Gastroesophageal sphincter (tissue), 4 donors: ENCODE data around the gene ASZ1. TPM values are rescaled to one million over a fixed set of nuclear protein-coding genes. Genes with fewer than 3 reads are reported as not detected.

ENCODE experiments used
- ATAC-seq: fragments of 150-250 bp; one replicate; pipeline ENCODE4 v1.9.1; 2016; ENCODE audit warnings: mild to moderate bottlenecking, moderate library complexity
- H3K27ac ChIP-seq, 4 donors: fragments of 200-600 bp; sonication (generic) in 3 of 4; 1 replicate in 3 of 4; 2 replicates in 1 of 4; pipeline ENCODE4 v1.5.1; 2016 to 2019
- H3K27me3 ChIP-seq: fragments of 200-600 bp; sonication (generic); one replicate; pipeline ENCODE4 v1.5.1; 2019
- H3K36me3 ChIP-seq, 2 donors: fragments of 200-600 bp; sonication (generic); one replicate each; pipeline ENCODE4 v1.5.1; 2019; ENCODE audit warnings: control low read depth in 1 of 2
- H3K4me1 ChIP-seq, 3 donors: fragments of 200-600 bp; sonication (generic); 1 replicate in 2 of 3; 2 replicates in 1 of 3; pipeline ENCODE4 v1.5.1; 2016 to 2019; ENCODE audit warnings: control low read depth in 2 of 3
- H3K4me3 ChIP-seq, 2 donors: fragments of 200-600 bp; sonication (generic); one replicate each; pipeline ENCODE4 v1.5.1; 2019; ENCODE audit warnings: mild to moderate bottlenecking in 1 of 2, moderate library complexity in 1 of 2
- H3K9me3 ChIP-seq, 3 donors: fragments of 200-600 bp; sonication (generic); one replicate each; pipeline ENCODE4 v1.5.1; 2017 to 2019; ENCODE audit warnings: control low read depth in 2 of 3
- EP300 ChIP-seq: sonication (generic); formaldehyde crosslinking; IDR thresholded peaks from one replicate; pipeline ENCODE4 v1.6.1; 2017; ENCODE audit warnings: antibody characterized with exemption, mild to moderate bottlenecking
- POLR2A ChIP-seq, 2 donors: fragments of 450-650 bp; IDR thresholded peaks; one replicate each; pipeline ENCODE4 v1.6.1; 2017; ENCODE audit warnings: antibody characterized with exemption in 2 of 2, mild to moderate bottlenecking in 2 of 2, moderate library complexity in 1 of 2
- POLR2AphosphoS5 ChIP-seq: sonication (generic); formaldehyde crosslinking; IDR thresholded peaks from one replicate; pipeline ENCODE4 v1.6.1; 2017; ENCODE audit warnings: antibody characterized with exemption
- WGBS, 2 donors: methylation state at CpG; one replicate each; pipeline ENCODE4 v1.1.5; 2018; ENCODE audit warnings: low coverage in 1 of 2; 5-methylcytosine and 5-hydroxymethylcytosine counted together
- total RNA-seq, 4 donors: library from RNA; depleted of rRNA; stranded (reverse); fragments of >200 nt; gene quantifications; one replicate each; pipeline ENCODE4 v1.1.0, GENCODE V29; 2016
- TF ChIP-seq, protein P1 (sequence below), 4 experiments: fragments of 200-600 bp in 2 of 4; fragments of 450-650 bp in 2 of 4; sonication (generic) in 1 of 4; IDR thresholded peaks; one replicate each; pipeline ENCODE4 v1.5.1; 2017 to 2019; ENCODE audit warnings: antibody characterized with exemption in 4 of 4, mild to moderate bottlenecking in 2 of 4, moderate library complexity in 2 of 4

ASZ1 gene
- total RNA-seq, 4 donors from 2014 or later: not detected

DNA sequence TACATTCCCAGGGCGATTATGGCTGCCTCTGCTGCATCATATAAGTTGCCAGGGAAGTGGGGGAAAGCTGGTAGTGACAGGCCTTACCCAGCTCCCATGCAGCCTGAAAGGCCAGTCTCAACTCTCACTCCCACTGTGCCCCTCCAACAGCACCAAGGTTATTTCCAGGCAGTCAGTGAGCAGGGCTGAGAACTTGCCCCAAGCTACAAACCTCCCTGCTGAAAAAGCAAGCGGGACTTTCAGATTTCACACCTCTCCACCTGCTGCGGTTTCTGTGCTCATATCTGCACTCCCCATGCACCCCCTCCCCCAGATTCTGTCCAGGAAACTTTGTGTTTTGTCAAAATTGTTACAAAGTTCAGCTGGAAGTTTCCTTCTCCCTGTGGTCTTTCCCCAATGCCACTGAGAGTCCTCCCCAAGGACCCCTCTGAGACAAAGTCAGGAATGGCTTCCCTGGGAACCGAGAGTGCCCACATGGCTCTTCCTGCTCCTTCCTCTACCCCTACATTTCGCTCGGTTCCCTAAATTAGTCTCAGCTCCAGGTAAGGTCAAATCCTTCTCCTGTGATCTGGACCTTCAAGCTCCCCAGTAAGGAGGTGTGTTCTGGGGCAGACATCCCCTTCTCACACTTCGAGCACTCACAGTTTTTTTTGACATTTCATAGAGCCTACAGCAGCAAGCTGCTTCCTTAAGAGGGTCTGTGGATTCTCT is 79.2 kb downstream of the ASZ1 start:
- H3K9me3 ChIP-seq: no peaks in the 10 kb centered on the region
- H3K27ac ChIP-seq: no peak overlapping the region
- no peaks in the 10 kb centered on the region for H3K36me3 ChIP-seq
- peaks cover 28% of the 10 kb centered on the region for H3K27me3 ChIP-seq
- H3K4me1 ChIP-seq: no peaks in the 10 kb centered on the region
- no peak overlapping the region for H3K4me3 ChIP-seq
- 74 to 76% methylated on average over 3 to 5 of the region's 7 CpGs for WGBS, 2 donors
- ATAC-seq: no peak
- no peak for TF ChIP-seq POLR2AphosphoS5
- no peak for TF ChIP-seq POLR2A (IDR thresholded peaks at IDR 0.05)
- no peak for TF ChIP-seq EP300
- TF ChIP-seq, protein P1, sequence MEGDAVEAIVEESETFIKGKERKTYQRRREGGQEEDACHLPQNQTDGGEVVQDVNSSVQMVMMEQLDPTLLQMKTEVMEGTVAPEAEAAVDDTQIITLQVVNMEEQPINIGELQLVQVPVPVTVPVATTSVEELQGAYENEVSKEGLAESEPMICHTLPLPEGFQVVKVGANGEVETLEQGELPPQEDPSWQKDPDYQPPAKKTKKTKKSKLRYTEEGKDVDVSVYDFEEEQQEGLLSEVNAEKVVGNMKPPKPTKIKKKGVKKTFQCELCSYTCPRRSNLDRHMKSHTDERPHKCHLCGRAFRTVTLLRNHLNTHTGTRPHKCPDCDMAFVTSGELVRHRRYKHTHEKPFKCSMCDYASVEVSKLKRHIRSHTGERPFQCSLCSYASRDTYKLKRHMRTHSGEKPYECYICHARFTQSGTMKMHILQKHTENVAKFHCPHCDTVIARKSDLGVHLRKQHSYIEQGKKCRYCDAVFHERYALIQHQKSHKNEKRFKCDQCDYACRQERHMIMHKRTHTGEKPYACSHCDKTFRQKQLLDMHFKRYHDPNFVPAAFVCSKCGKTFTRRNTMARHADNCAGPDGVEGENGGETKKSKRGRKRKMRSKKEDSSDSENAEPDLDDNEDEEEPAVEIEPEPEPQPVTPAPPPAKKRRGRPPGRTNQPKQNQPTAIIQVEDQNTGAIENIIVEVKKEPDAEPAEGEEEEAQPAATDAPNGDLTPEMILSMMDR (IDR thresholded peaks at IDR 0.05): no peak

GRCh38 chr7:117347480-117347879 is 79.8 kb downstream of the ASZ1 start:
- no peaks in the 10 kb centered on the region for H3K9me3 ChIP-seq
- H3K27ac ChIP-seq: no peak overlapping the region
- H3K4me1 ChIP-seq: no peaks in the 10 kb centered on the region
- no peaks in the 10 kb centered on the region for H3K36me3 ChIP-seq
- peaks cover 28% of the 10 kb centered on the region for H3K27me3 ChIP-seq
- no peak for ATAC-seq
- TF ChIP-seq, protein P1 (IDR thresholded peaks at IDR 0.05): no peak
- TF ChIP-seq EP300 (no peak), POLR2AphosphoS5 (no peak), POLR2A (IDR thresholded peaks at IDR 0.05) (no peak)
- H3K4me3 ChIP-seq: no peak overlapping the region
- no CpG with 5 or more reads among the region's 6 CpGs for WGBS, 2 donors

DNA sequence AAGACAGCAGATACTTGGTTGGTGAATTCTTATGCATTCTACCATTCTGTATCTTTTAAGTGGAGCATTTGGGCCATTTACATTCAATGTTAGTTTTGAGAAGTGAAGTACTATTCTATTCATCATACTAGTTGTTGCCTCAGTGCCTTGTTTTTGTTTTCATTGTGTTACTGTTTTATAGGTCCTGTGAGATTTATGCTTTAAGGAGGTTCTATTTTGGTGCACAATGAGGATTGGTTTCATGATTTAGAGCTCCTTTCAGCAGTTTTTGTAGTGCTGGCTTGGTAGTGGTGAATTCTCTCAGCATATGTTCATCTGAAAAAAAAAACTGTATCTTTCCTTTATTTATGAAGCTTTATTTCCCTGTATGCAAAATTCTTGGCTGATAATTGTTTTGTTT is 81.1 kb downstream of the ASZ1 start:
- no peak overlapping the region for H3K27ac ChIP-seq
- peaks cover 24% of the 10 kb centered on the region for H3K27me3 ChIP-seq
- H3K4me3 ChIP-seq: no peak overlapping the region
- H3K9me3 ChIP-seq: no peaks in the 10 kb centered on the region
- TF ChIP-seq, protein P1 (IDR thresholded peaks at IDR 0.05): no peak
- TF ChIP-seq EP300 (no peak), POLR2A (IDR thresholded peaks at IDR 0.05) (no peak), POLR2AphosphoS5 (no peak)
- H3K4me1 ChIP-seq: no peaks in the 10 kb centered on the region
- no peaks in the 10 kb centered on the region for H3K36me3 ChIP-seq
- ATAC-seq: no peak

GRCh38 chr7:117338020-117338419 is 89.3 kb downstream of the ASZ1 start:
- no peak overlapping the region for H3K4me3 ChIP-seq
- WGBS, 2 donors: 33 to 89% methylated on average over 1 of the region's 1 CpG
- ATAC-seq: no peak
- H3K36me3 ChIP-seq: no peaks in the 10 kb centered on the region
- no peaks in the 10 kb centered on the region for H3K9me3 ChIP-seq
- H3K27ac ChIP-seq: no peak overlapping the region
- H3K27me3 ChIP-seq: no peaks in the 10 kb centered on the region
- no peak for TF ChIP-seq POLR2A (IDR thresholded peaks at IDR 0.05)
- TF ChIP-seq POLR2AphosphoS5: no peak
- TF ChIP-seq, protein P1 (IDR thresholded peaks at IDR 0.05): no peak
- TF ChIP-seq EP300: no peak
- no peaks in the 10 kb centered on the region for H3K4me1 ChIP-seq

DNA sequence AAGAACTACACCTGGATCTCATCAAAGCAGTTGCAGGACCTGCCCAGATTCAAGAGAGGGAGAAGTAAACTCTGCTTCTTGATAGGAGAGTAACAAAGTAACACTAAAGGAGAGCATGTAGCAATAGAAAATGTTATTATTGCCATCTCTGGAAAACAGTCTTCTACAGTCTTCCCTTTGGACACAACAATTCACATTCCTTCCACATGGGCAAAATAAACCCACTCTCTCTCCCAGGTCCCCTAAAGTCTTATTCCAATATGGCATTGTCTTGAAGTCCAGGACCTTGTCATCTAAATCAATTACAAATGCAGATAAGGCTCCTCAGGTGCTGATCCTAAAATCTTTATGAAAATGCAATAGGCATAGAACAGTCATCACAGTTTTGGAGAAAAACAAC is 94.1 kb downstream of the ASZ1 start:
- no peaks in the 10 kb centered on the region for H3K4me1 ChIP-seq
- no peak for ATAC-seq
- TF ChIP-seq, protein P1 (IDR thresholded peaks at IDR 0.05): no peak
- TF ChIP-seq POLR2AphosphoS5 (no peak), EP300 (no peak), POLR2A (IDR thresholded peaks at IDR 0.05) (no peak)
- H3K36me3 ChIP-seq: no peaks in the 10 kb centered on the region
- no peak overlapping the region for H3K27ac ChIP-seq
- peaks cover 0 to 3% (median 0%) of the 10 kb centered on the region in 3 donors for H3K9me3 ChIP-seq
- no peaks in the 10 kb centered on the region for H3K27me3 ChIP-seq
- no peak overlapping the region for H3K4me3 ChIP-seq
